Thyroid gland (tissue), 4 donors: ENCODE results near the gene OSTF1.

Experiments
- POLR2A ChIP-seq, 2 donors: fragments of 450-650 bp; IDR thresholded peaks; one replicate each; pipeline ENCODE4 v1.6.1; 2017; ENCODE audit warnings: antibody characterized with exemption in 2 of 2, mild to moderate bottlenecking in 2 of 2, moderate library complexity in 1 of 2
- TF ChIP-seq, protein P1 (sequence below), 6 experiments: fragments of 200-600 bp in 3 of 6; fragments of 450-650 bp in 3 of 6; sonication (generic) in 3 of 6; IDR thresholded peaks; one replicate each; pipeline ENCODE4 v1.5.1; 2016 to 2019; ENCODE audit warnings: antibody characterized with exemption in 6 of 6, mild to moderate bottlenecking in 2 of 6, inconsistent platforms in 1 of 6, moderate library complexity in 1 of 6

DNA sequence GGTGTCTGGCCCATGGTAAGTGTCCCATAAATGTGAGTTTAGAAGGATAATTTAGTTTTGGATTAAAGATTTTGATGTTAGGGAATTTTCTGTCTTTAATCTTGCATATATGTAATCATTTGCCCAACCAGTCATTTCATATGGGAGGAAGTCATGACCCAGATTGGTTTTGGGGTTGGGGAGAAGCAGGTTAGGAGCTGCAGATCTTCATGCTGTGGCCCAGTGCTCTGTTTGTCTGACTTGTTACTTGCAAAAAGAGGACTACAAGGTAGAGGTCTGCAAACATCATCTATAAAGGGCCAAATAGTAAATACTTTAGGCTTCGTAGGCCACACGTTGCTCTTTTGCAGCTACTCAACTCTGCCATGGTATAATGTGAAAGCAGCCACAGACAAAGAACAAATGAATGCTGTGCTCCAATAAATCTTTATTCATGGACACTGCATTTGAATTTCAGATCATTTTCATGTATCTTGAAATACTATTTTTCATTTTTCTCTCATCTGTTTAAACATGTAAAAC is 16.8 kb downstream of the OSTF1 start:
- TF ChIP-seq, protein P1, sequence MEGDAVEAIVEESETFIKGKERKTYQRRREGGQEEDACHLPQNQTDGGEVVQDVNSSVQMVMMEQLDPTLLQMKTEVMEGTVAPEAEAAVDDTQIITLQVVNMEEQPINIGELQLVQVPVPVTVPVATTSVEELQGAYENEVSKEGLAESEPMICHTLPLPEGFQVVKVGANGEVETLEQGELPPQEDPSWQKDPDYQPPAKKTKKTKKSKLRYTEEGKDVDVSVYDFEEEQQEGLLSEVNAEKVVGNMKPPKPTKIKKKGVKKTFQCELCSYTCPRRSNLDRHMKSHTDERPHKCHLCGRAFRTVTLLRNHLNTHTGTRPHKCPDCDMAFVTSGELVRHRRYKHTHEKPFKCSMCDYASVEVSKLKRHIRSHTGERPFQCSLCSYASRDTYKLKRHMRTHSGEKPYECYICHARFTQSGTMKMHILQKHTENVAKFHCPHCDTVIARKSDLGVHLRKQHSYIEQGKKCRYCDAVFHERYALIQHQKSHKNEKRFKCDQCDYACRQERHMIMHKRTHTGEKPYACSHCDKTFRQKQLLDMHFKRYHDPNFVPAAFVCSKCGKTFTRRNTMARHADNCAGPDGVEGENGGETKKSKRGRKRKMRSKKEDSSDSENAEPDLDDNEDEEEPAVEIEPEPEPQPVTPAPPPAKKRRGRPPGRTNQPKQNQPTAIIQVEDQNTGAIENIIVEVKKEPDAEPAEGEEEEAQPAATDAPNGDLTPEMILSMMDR (IDR thresholded peaks at IDR 0.05), result no peak
- TF ChIP-seq POLR2A (IDR thresholded peaks at IDR 0.05), result no peak
